Common myeloid progenitor, CD34-positive (primary cell): ENCODE measurements around the gene PITPNB.

Experiments
- CTCF ChIA-PET: fragments of 350-600 bp; sonication (Branson Sonifier 250); formaldehyde crosslinking; loops from one replicate; lab custom pipeline; 2021; ENCODE audit warnings: antibody characterized with exemption; lab: Charles Lee
- POLR2A ChIA-PET: fragments of 350-600 bp; sonication (Branson Sonifier 250); formaldehyde crosslinking; loops from one replicate; lab custom pipeline; 2021; ENCODE audit warnings: antibody characterized with exemption; lab: Charles Lee
- DNase-seq, 3 donors: peaks; one replicate each; pipeline versions ENCODE4 v3.0.0 to v3.0.0-alpha.2; 2013
- H3K27ac ChIP-seq, 2 experiments: 1 replicate in 1 of 2; 2 replicates in 1 of 2; pipeline ENCODE4 v1.7.0; 2013; ENCODE audit warnings: inconsistent platforms in 2 of 2, low read length in 2 of 2, mild to moderate bottlenecking in 2 of 2, low read depth in 1 of 2, moderate library complexity in 1 of 2; ENCODE audit not compliant: severe bottlenecking in 2 of 2, insufficient read depth in 1 of 2, poor library complexity in 1 of 2
- H3K27me3 ChIP-seq, 5 experiments: replicated peaks in 2 of 5; 1 replicate in 3 of 5; 2 replicates in 2 of 5; pipeline versions ENCODE4 v1.6.1 to v1.7.0; 2013; ENCODE audit warnings: low read length in 4 of 5, mild to moderate bottlenecking in 2 of 5, moderate library complexity in 2 of 5, inconsistent platforms in 1 of 5; ENCODE audit not compliant: insufficient read depth in 5 of 5, control insufficient read depth in 4 of 5
- H3K36me3 ChIP-seq, 4 experiments: 1 replicate in 2 of 4; 2 replicates in 2 of 4; pipeline versions ENCODE4 v1.6.1 to v1.7.0; 2013; ENCODE audit warnings: low read length in 3 of 4, control low read depth in 1 of 4, mild to moderate bottlenecking in 1 of 4; ENCODE audit not compliant: control insufficient read depth in 4 of 4, insufficient read depth in 4 of 4
- H3K4me1 ChIP-seq, 4 experiments: 1 replicate in 3 of 4; 2 replicates in 1 of 4; pipeline versions ENCODE4 v1.6.1 to v1.7.1; 2013; ENCODE audit warnings: low read length in 3 of 4, mild to moderate bottlenecking in 3 of 4, control low read depth in 1 of 4, inconsistent platforms in 1 of 4, moderate library complexity in 1 of 4; ENCODE audit not compliant: control insufficient read depth in 4 of 4, insufficient read depth in 4 of 4; ENCODE audit errors: control extremely low read depth in 1 of 4
- H3K4me3 ChIP-seq, 7 experiments: 1 replicate in 4 of 7; 2 replicates in 3 of 7; pipeline versions ENCODE4 v1.5.1 to v1.7.0; 2013; ENCODE audit warnings: mild to moderate bottlenecking in 7 of 7, low read length in 6 of 7, moderate library complexity in 6 of 7, inconsistent platforms in 2 of 7, low read depth in 2 of 7, control low read depth in 1 of 7; ENCODE audit not compliant: insufficient read depth in 4 of 7, control insufficient read depth in 1 of 7; ENCODE audit errors: extremely low read depth in 1 of 7
- H3K9me3 ChIP-seq, 5 experiments: 1 replicate in 4 of 5; 2 replicates in 1 of 5; pipeline versions ENCODE4 v1.6.1 to v1.7.1; 2013; ENCODE audit warnings: low read length in 4 of 5, mild to moderate bottlenecking in 2 of 5, inconsistent platforms in 1 of 5, low read depth in 1 of 5, moderate library complexity in 1 of 5; ENCODE audit not compliant: control insufficient read depth in 4 of 5, insufficient read depth in 2 of 5; ENCODE audit errors: control extremely low read depth in 1 of 5
- WGBS: methylation state at CpG from one replicate; pipeline ENCODE4 v1.1.5; 2013; ENCODE audit not compliant: insufficient coverage; 5-methylcytosine and 5-hydroxymethylcytosine counted together

The PITPNB gene

GRCh38 chr22:27863001-27863400 is 56.1 kb downstream of the PITPNB start:
- no CpG with 5 or more reads among the region's 1 CpG for WGBS
- peaks cover 8 to 48% (median 25%) of the 10 kb centered on the region in 4 experiments for H3K36me3 ChIP-seq
- no peak overlapping the region for H3K27ac ChIP-seq
- H3K27me3 ChIP-seq: no peaks in the 10 kb centered on the region
- H3K4me1 ChIP-seq: peaks cover 6 to 29% (median 10%) of the 10 kb centered on the region in 4 experiments
- no peak overlapping the region for H3K4me3 ChIP-seq
- POLR2A ChIA-PET: no interaction called here
- CTCF ChIA-PET: interaction anchor here (0.8 to 3.0 kb wide), 6 partner anchors 10 to 36 kb away, joined by 3 to 12 read pairs (median 3); no protein-coding TSS in a partner anchor
- H3K9me3 ChIP-seq: no peaks in the 10 kb centered on the region
- no peak for DNase-seq

- DNase-seq: no peak
- Histone ChIP-seq H3K4me1 (peaks cover 0 to 3% (median 0%) of the 10 kb centered on the region in 4 experiments), H3K9me3 (no peaks in the 10 kb centered on the region), H3K4me3 (no peak overlapping the region), H3K27me3 (no peaks in the 10 kb centered on the region), H3K27ac (no peak overlapping the region), H3K36me3 (peaks cover 22 to 68% (median 51%) of the 10 kb centered on the region in 4 experiments)
- CTCF ChIA-PET: interaction anchor here (1.5 kb wide), 1 partner anchor 21 kb away, joined by 4 read pairs; no protein-coding TSS in a partner anchor
- POLR2A ChIA-PET: no interaction called here
- WGBS: 86% methylated on average over 1 of the region's 2 CpGs
These were observed 59.7 kb downstream of the PITPNB start for GRCh38 chr22:27859336-27859735.

- ChIA-PET POLR2A (no interaction called here), CTCF (interaction anchor here (1.5 kb wide), 1 partner anchor 22 kb away, joined by 4 read pairs; no protein-coding TSS in a partner anchor)
- Histone ChIP-seq H3K27ac (no peak overlapping the region), H3K4me1 (peaks cover 0 to 3% (median 0%) of the 10 kb centered on the region in 4 experiments), H3K9me3 (no peaks in the 10 kb centered on the region), H3K36me3 (peaks cover 19 to 73% (median 51%) of the 10 kb centered on the region in 4 experiments), H3K27me3 (no peaks in the 10 kb centered on the region), H3K4me3 (no peak overlapping the region)
- DNase-seq: no peak
- WGBS: 100% methylated on average over 1 of the region's 1 CpG
These were observed 60.4 kb downstream of the PITPNB start for GRCh38 chr22:27858626-27859025.

GRCh38 chr22:27857443-27857842 is 61.6 kb downstream of the PITPNB start:
- no peak for DNase-seq
- Histone ChIP-seq H3K27ac (no peak overlapping the region), H3K9me3 (no peaks in the 10 kb centered on the region), H3K27me3 (no peaks in the 10 kb centered on the region), H3K36me3 (peaks cover 23 to 79% (median 48%) of the 10 kb centered on the region in 4 experiments), H3K4me1 (no peaks in the 10 kb centered on the region), H3K4me3 (no peak overlapping the region)
- 100% methylated on average over 6 of the region's 6 CpGs for WGBS
- ChIA-PET POLR2A (no interaction called here), CTCF (no interaction called here)

- POLR2A ChIA-PET: no interaction called here
- Histone ChIP-seq H3K4me3 (no peak overlapping the region), H3K27me3 (no peaks in the 10 kb centered on the region), H3K4me1 (no peaks in the 10 kb centered on the region), H3K36me3 (peaks cover 29 to 81% (median 53%) of the 10 kb centered on the region in 4 experiments), H3K27ac (no peak overlapping the region), H3K9me3 (no peaks in the 10 kb centered on the region)
- CTCF ChIA-PET: no interaction called here
- DNase-seq: no peak
- WGBS: 90% methylated on average over 4 of the region's 4 CpGs
These were observed 62.7 kb downstream of the PITPNB start for GRCh38 chr22:27856386-27856785.

- ChIA-PET POLR2A (no interaction called here), CTCF (interaction anchor here (0.8 to 1.0 kb wide), 3 partner anchors 9 to 242 kb away, joined by 3 read pairs; no protein-coding TSS in a partner anchor)
- Histone ChIP-seq H3K36me3 (peaks cover 31 to 90% (median 47%) of the 10 kb centered on the region in 4 experiments), H3K4me3 (no peak overlapping the region), H3K9me3 (no peaks in the 10 kb centered on the region), H3K27ac (no peak overlapping the region), H3K4me1 (peaks cover 0 to 17% (median 11%) of the 10 kb centered on the region in 4 experiments), H3K27me3 (no peaks in the 10 kb centered on the region)
- DNase-seq: no peak
- 88% methylated on average over 2 of the region's 6 CpGs for whole genome bisulfite sequencing
These were observed 65.6 kb downstream of the PITPNB start for GRCh38 chr22:27853424-27853823.

GRCh38 chr22:27851974-27852746 is 66.9 kb downstream of the PITPNB start:
- Histone ChIP-seq H3K36me3 (peaks cover 24 to 85% (median 41%) of the 10 kb centered on the region in 4 experiments), H3K27me3 (no peaks in the 10 kb centered on the region), H3K4me1 (peaks cover 0 to 17% (median 11%) of the 10 kb centered on the region in 4 experiments), H3K27ac (no peak overlapping the region), H3K4me3 (no peak overlapping the region), H3K9me3 (no peaks in the 10 kb centered on the region)
- ChIA-PET POLR2A (no interaction called here), CTCF (interaction anchor here (0.8 to 1.1 kb wide), 2 partner anchors 10 to 11 kb away, joined by 3 read pairs; no protein-coding TSS in a partner anchor)
- no peak for DNase-seq
- WGBS: 95% methylated on average over 3 of the region's 7 CpGs
